ACC112 (cell line): ENCODE results near the gene BRINP2.

Source experiments
- H2AFZ ChIP-seq: fragments of 200-600 bp; sonication (generic); one replicate; pipeline ENCODE4 v1.6.0; 2017; ENCODE audit warnings: antibody characterized with exemption, low read length; ENCODE audit not compliant: unreplicated experiment
- H3K27ac ChIP-seq: fragments of 200-600 bp; sonication (generic); 2 replicates; pipeline ENCODE4 v1.5.1; 2014; ENCODE audit warnings: low read depth, mild to moderate bottlenecking, antibody characterized with exemption, low read length, moderate library complexity
- H3K27me3 ChIP-seq: fragments of 200-600 bp; sonication (generic); 2 replicates; pipeline ENCODE4 v1.6.1; 2014; ENCODE audit warnings: mild to moderate bottlenecking, antibody characterized with exemption, low read length, moderate library complexity, mixed read lengths; ENCODE audit not compliant: insufficient read depth
- H3K36me3 ChIP-seq: fragments of 200-600 bp; sonication (generic); 2 replicates; pipeline ENCODE4 v1.6.1; 2016; ENCODE audit warnings: mild to moderate bottlenecking, antibody characterized with exemption, low read length, moderate library complexity, mixed read lengths; ENCODE audit not compliant: insufficient read depth
- H3K4me1 ChIP-seq: fragments of 200-600 bp; sonication (generic); one replicate; pipeline ENCODE4 v1.6.1; 2016; ENCODE audit warnings: low read length, mixed read lengths; ENCODE audit not compliant: insufficient read depth, unreplicated experiment, control insufficient read depth
- H3K4me3 ChIP-seq: fragments of 200-600 bp; sonication (generic); 2 replicates; pipeline ENCODE4 v1.5.1; 2014; ENCODE audit warnings: mild to moderate bottlenecking, low read depth, low read length
- H3K79me2 ChIP-seq: fragments of 200-600 bp; sonication (generic); one replicate; pipeline ENCODE4 v1.6.0; 2016; ENCODE audit warnings: low read length; ENCODE audit not compliant: control insufficient read depth, unreplicated experiment, insufficient read depth

Gene BRINP2

DNA sequence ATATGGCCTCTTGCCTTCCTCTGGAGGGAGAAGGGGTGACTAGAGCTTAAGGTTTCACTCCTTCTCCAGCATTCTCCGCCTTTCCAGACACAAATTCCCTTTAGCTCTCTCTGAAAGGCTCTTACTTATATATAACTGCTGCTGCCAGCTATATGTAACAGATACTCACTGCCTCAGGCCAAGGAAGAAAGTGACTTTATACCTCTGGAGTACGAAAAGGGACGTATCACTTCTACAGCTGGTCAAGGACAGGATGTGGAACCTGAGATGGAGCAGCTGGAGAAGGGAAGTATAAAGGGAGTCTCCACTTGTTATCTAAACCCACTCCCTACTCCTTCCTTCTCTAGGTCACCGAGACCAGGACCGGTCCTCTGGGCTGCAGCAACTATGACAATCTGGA, 102.4 kb downstream of the BRINP2 start:
- no peak overlapping the region for H3K4me3 ChIP-seq
- H3K27me3 ChIP-seq = peaks cover 8% of the 10 kb centered on the region; the same call in 1 of the 2 replicates
- no peak overlapping the region for H2AFZ ChIP-seq
- no peaks in the 10 kb centered on the region for H3K36me3 ChIP-seq
- no peak overlapping the region for H3K27ac ChIP-seq
- no peaks in the 10 kb centered on the region for H3K4me1 ChIP-seq
- H3K79me2 ChIP-seq = no peaks in the 10 kb centered on the region

DNA sequence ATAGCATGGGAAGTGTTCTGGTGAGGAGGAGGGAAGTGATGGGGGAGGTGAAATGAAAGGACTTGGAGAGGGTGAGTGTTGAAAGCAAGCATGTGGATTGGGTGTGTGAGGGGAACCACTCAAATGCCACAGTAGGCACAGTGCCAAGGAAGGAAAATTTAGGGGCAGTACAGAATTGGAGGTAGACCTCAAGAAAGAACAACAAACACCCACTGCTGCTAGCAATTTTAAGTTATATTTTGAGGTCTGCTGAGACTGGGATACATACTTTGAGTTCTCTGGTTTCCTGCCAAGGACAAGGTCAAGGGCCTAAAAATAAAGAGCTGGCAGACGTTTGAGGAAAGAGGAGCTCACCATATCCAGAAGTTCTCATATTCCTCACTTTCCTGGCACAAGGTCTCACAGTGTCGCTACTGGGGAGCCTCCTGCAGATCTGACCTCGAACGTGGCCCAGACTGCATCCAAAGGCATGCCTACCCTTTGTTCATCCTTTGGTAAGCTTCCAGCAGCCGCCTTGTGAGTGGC, 104.0 kb downstream of the BRINP2 start:
- Histone ChIP-seq H2AFZ (no peak overlapping the region), H3K27ac (no peak overlapping the region), H3K79me2 (no peaks in the 10 kb centered on the region), H3K27me3 (peaks cover 2% of the 10 kb centered on the region; the same call in 1 of the 2 replicates), H3K36me3 (no peaks in the 10 kb centered on the region), H3K4me1 (no peaks in the 10 kb centered on the region), H3K4me3 (no peak overlapping the region)

DNA sequence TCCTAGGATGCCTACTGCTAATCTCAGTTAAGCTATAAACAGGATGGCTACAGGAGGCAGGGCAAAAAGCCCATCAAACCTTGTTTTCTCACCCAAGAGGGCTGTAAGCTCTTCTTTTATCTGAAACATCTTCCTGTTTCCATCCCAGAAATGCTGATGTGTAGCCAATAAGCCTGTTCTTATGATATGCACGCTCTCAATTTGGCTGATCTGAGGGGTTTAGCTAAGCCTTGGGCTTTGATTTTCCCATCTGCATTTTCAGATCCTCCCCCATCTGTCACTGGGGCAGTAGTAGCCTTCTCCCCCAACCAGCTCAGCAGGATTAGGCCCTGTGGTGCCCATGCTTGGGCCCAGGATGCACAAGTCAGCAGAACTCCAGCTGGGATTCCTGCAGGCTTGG, 105.0 kb downstream of the BRINP2 start:
- Histone ChIP-seq H3K27me3 (no peaks in the 10 kb centered on the region), H3K27ac (no peak overlapping the region), H3K36me3 (no peaks in the 10 kb centered on the region), H3K4me3 (no peak overlapping the region), H3K4me1 (no peaks in the 10 kb centered on the region), H3K79me2 (no peaks in the 10 kb centered on the region), H2AFZ (no peak overlapping the region)

DNA sequence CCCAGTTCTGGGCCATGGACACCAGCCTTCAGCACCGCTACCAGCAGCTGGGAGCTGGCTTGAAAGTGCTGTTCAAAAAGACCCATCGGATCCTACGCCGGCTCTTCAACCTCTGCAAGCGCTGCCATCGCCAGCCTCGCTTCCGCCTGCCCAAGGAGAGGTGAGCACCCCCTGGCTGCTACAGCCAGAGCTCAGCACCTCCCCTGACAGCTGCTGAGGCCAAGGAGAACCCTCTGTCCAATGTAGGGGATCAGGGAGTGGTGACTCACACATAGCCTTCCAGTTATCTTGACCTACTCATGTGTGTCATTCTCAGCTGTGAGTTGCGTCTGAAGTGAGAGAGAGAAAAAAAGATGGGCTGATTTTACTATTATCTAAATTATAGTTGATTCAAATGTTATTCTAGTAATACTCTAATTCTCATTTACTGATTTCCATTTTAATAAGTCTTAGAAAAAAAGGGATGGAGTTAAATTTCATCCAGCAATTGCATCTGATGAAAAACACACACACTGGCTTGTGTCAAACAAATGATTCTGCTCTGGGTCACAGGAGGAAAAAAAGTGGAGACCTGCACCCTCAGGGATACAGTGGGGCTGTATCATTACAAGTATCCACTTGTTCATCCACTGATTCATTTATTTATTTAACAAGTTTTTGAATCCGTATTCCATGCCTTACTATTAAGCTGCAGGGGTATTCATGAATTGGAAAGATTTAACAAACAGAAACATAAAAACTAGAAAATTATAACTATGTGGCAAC, 108.0 kb downstream of the BRINP2 start:
- Histone ChIP-seq H3K27ac (no peak overlapping the region), H3K4me3 (no peak overlapping the region), H3K4me1 (no peaks in the 10 kb centered on the region), H3K27me3 (no peaks in the 10 kb centered on the region; the same call in none of the 2 replicates), H3K36me3 (no peaks in the 10 kb centered on the region), H3K79me2 (no peaks in the 10 kb centered on the region), H2AFZ (no peak overlapping the region)

- no peak overlapping the region for H2AFZ ChIP-seq
- no peaks in the 10 kb centered on the region for H3K4me1 ChIP-seq
- no peaks in the 10 kb centered on the region for H3K36me3 ChIP-seq
- H3K4me3 ChIP-seq = no peak overlapping the region
- H3K27ac ChIP-seq = no peak overlapping the region
- H3K79me2 ChIP-seq = no peaks in the 10 kb centered on the region
- H3K27me3 ChIP-seq = no peaks in the 10 kb centered on the region; the same call in none of the 2 replicates
Measured at GRCh38 chr1:177281901-177282300, 111.1 kb downstream of the BRINP2 start.

DNA sequence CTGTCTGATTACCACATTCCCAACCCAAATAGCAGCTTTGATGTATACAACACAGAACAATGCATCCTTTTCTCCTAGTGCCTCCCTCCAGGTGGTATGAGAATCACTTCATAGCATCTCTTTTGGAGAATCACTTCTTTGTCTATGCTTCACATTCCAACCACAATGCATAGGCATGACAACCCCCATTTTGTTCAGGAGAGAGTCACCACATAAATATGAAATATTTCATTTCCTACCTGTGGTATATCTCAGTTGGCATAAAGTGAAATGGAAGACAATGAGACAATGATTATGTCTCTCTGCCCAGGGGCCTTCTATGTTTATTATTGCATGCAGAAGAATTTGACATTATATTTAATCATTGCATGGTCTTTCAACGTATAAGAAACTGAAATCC, 112.2 kb downstream of the BRINP2 start:
- Histone ChIP-seq H3K36me3 (no peaks in the 10 kb centered on the region), H3K79me2 (no peaks in the 10 kb centered on the region), H3K27ac (no peak overlapping the region), H3K27me3 (no peaks in the 10 kb centered on the region; the same call in none of the 2 replicates), H2AFZ (no peak overlapping the region), H3K4me1 (no peaks in the 10 kb centered on the region), H3K4me3 (no peak overlapping the region)

GRCh38 chr1:177283380-177283779, 112.6 kb downstream of the BRINP2 start:
- Histone ChIP-seq H2AFZ (no peak overlapping the region), H3K4me3 (no peak overlapping the region), H3K27me3 (no peaks in the 10 kb centered on the region; the same call in none of the 2 replicates), H3K79me2 (no peaks in the 10 kb centered on the region), H3K4me1 (no peaks in the 10 kb centered on the region), H3K27ac (no peak overlapping the region), H3K36me3 (no peaks in the 10 kb centered on the region)

GRCh38 chr1:177286396-177286795, 115.6 kb downstream of the BRINP2 start:
- H3K27ac ChIP-seq = no peak overlapping the region
- H3K27me3 ChIP-seq = no peaks in the 10 kb centered on the region; the same call in none of the 2 replicates
- H3K36me3 ChIP-seq = no peaks in the 10 kb centered on the region
- H3K79me2 ChIP-seq = no peaks in the 10 kb centered on the region
- no peaks in the 10 kb centered on the region for H3K4me1 ChIP-seq
- H2AFZ ChIP-seq = no peak overlapping the region
- no peak overlapping the region for H3K4me3 ChIP-seq

- no peaks in the 10 kb centered on the region for H3K4me1 ChIP-seq
- no peak overlapping the region for H3K4me3 ChIP-seq
- H3K79me2 ChIP-seq = no peaks in the 10 kb centered on the region
- no peaks in the 10 kb centered on the region; the same call in none of the 2 replicates for H3K27me3 ChIP-seq
- no peaks in the 10 kb centered on the region for H3K36me3 ChIP-seq
- no peak overlapping the region for H3K27ac ChIP-seq
- no peak overlapping the region for H2AFZ ChIP-seq
Measured at GRCh38 chr1:177287270-177287669, 116.5 kb downstream of the BRINP2 start.

GRCh38 chr1:177287994-177288393, 117.2 kb downstream of the BRINP2 start:
- Histone ChIP-seq H3K4me1 (no peaks in the 10 kb centered on the region), H3K4me3 (no peak overlapping the region), H3K27me3 (no peaks in the 10 kb centered on the region; the same call in none of the 2 replicates), H3K27ac (no peak overlapping the region), H3K79me2 (no peaks in the 10 kb centered on the region), H2AFZ (no peak overlapping the region), H3K36me3 (no peaks in the 10 kb centered on the region)

DNA sequence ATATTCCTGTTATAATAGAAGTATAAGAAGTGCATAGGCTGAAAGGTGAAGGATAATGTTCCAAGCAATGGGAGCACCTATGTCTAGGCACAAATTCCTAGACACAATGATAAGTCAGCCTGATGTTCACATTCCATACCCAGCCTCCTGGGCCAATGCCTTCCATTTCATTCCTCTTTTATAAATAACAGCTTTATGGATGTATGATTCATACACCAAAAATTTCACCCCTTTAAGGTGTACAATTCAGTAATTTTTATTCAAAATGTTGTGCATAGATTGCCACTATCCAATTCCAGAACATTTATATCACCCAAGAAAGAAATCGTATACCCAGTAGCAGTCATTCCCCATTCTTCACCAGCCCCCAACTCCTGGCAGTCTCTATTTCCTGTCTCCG, 118.8 kb downstream of the BRINP2 start:
- Histone ChIP-seq H3K4me1 (no peaks in the 10 kb centered on the region), H3K36me3 (no peaks in the 10 kb centered on the region), H3K27ac (no peak overlapping the region), H2AFZ (no peak overlapping the region), H3K27me3 (no peaks in the 10 kb centered on the region), H3K4me3 (no peak overlapping the region), H3K79me2 (no peaks in the 10 kb centered on the region)
